BLaER1 (cell line): ENCODE measurements around the gene TBX6.
"Not testable (repeated sequence)": the region's sequence is repeated elsewhere in the genome, so short reads cannot be mapped to it uniquely, and the experiment has no call there.

Source experiments
- H3K27ac ChIP-seq: shearing (Covaris generic); formaldehyde crosslinking; 2 replicates; pipeline ENCODE4 v1.8.1; 2022
- H3K27me3 ChIP-seq: shearing (Covaris generic); formaldehyde crosslinking; 2 replicates; pipeline ENCODE4 v1.8.1; 2022
- H3K36me3 ChIP-seq: shearing (Covaris generic); formaldehyde crosslinking; 2 replicates; pipeline ENCODE4 v1.8.1; 2022
- H3K4me1 ChIP-seq: shearing (Covaris generic); formaldehyde crosslinking; 2 replicates; pipeline ENCODE4 v1.8.1; 2022
- H3K4me2 ChIP-seq: shearing (Covaris generic); formaldehyde crosslinking; 2 replicates; pipeline ENCODE4 v1.8.1; 2022
- H3K4me3 ChIP-seq: shearing (Covaris generic); formaldehyde crosslinking; 2 replicates; pipeline ENCODE4 v1.8.1; 2022
- H3K9ac ChIP-seq: shearing (Covaris generic); formaldehyde crosslinking; 2 replicates; pipeline ENCODE4 v1.8.1; 2022
- H3K9me3 ChIP-seq: shearing (Covaris generic); formaldehyde crosslinking; 2 replicates; pipeline ENCODE4 v1.8.1; 2022
- H4K20me1 ChIP-seq: shearing (Covaris generic); formaldehyde crosslinking; 2 replicates; pipeline ENCODE4 v1.8.1; 2022
- Cebpa-rat ChIP-seq: shearing (Covaris generic); IDR thresholded peaks from 2 replicates; pipeline ENCODE4 v1.8.1; 2022

TBX6 gene

DNA sequence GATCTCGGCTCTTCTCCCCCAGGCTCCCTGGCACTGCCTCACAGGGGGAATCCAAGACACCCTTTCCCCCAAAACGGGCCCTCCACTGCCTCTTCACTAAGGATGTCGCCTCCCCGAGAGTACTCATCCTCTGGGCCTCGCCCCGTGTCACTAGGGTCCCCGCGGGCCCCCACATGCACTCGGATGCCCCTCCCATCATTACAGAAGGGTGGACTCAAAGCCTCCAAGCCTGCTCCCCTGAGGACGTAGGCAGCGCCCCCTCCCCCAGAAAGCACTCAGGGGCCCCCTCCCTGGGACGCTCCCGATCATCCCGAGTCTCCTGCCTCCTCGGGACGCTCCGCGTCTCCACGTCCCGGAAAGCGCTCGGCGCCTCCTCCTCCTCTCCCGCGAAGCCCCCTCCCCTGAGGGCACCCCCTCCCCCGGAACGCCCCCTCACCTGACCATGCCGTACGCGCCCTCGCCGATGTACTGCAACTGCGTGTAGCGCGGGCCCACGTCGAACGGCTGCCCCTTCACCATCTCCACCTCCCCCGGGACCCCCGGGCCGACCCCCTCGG, 31.0 kb upstream of the TBX6 start:
- Histone ChIP-seq H3K9ac (peak overlapping the region; percentile 82), H3K9me3 (no peaks in the 10 kb centered on the region), H3K4me2 (peak overlapping the region; percentile 98), H3K27me3 (no peaks in the 10 kb centered on the region), H3K27ac (peak overlapping the region; percentile 78), H4K20me1 (no peaks in the 10 kb centered on the region), H3K4me1 (peaks cover 51% of the 10 kb centered on the region), H3K4me3 (peak overlapping the region; percentile 79), H3K36me3 (peaks cover 33% of the 10 kb centered on the region)
- TF ChIP-seq Cebpa-rat = no peak

GRCh38 chr16:30121741-30122571, 30.2 kb upstream of the TBX6 start:
- Histone ChIP-seq H3K9ac (peak overlapping the region; percentile 82), H3K27ac (peak overlapping the region; percentile 78), H3K4me2 (peak overlapping the region; percentile 98), H3K4me1 (peaks cover 47% of the 10 kb centered on the region), H3K27me3 (no peaks in the 10 kb centered on the region), H3K36me3 (peaks cover 41% of the 10 kb centered on the region), H3K4me3 (peak overlapping the region; percentile 79), H4K20me1 (no peaks in the 10 kb centered on the region), H3K9me3 (no peaks in the 10 kb centered on the region)
- no peak for TF ChIP-seq Cebpa-rat

DNA sequence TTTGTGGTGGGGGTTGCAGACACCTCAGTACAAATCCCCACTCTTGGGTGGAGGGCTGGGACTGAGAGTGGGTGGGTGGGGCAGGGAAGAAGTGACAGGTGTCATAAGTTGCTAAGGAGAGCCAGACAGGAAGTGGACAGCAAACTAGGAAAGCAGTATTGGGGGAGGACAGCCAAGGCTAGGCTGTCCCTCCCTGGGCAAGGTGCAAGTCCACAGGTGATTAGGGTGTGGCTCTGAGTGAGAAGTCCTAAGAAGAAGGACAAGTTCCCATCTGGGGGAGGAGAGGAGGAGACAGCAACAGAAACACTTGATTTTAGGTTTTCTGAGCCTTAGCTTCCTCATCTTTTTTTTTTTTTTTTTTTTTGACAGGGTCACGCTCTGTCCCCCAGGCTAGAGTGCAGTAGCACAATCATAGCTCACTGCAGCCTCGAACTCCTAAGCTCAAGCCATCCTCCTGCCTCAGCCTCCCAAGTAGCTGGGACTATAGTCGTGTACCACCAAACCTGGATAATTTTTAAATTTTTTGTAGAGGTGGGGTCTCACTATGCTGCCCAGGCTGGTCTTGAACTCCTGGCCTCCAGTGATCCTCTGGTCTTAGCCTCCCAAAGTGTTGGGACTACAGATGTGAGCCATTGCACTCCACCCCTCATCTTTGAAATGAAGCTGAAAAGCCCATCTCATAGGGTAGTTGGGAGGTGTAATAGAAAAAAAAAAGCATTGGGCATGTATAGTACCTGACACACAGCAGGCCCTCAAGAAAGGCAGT, 28.8 kb upstream of the TBX6 start:
- Histone ChIP-seq H3K9ac (no peak overlapping the region), H3K4me1 (peaks cover 39% of the 10 kb centered on the region), H3K4me2 (peak overlapping the region; percentile 22; the same call in 1 of the 2 replicates), H3K4me3 (no peak overlapping the region), H3K27ac (no peak overlapping the region), H3K27me3 (no peaks in the 10 kb centered on the region), H4K20me1 (no peaks in the 10 kb centered on the region), H3K36me3 (peaks cover 55% of the 10 kb centered on the region), H3K9me3 (no peaks in the 10 kb centered on the region)
- no peak for TF ChIP-seq Cebpa-rat

DNA sequence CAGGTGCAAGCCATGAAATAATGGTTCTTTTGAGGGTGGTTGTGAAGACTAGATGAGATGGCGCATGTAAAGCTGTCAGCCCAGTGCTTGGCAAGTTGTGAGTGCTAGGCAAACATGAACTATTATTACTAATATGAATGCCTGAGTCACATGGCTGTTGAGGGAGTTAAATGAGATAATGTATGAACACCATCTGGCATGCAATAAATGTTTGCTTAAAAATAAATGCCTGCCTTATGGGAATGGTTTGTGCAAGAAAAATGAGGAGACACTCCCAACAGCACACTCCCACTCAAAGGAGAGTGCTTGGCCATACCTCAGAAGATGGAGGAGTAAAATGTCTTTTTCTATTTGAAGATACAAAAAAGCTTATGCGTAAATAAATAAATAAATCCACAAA, 27.7 kb upstream of the TBX6 start:
- H3K27ac ChIP-seq = no peak overlapping the region
- H3K4me1 ChIP-seq = peaks cover 39% of the 10 kb centered on the region
- H3K4me3 ChIP-seq = no peak overlapping the region
- peaks cover 66% of the 10 kb centered on the region for H3K36me3 ChIP-seq
- no peak overlapping the region for H3K9ac ChIP-seq
- no peaks in the 10 kb centered on the region for H3K9me3 ChIP-seq
- TF ChIP-seq Cebpa-rat = no peak
- H4K20me1 ChIP-seq = no peaks in the 10 kb centered on the region
- H3K4me2 ChIP-seq = no peak overlapping the region
- no peaks in the 10 kb centered on the region for H3K27me3 ChIP-seq

DNA sequence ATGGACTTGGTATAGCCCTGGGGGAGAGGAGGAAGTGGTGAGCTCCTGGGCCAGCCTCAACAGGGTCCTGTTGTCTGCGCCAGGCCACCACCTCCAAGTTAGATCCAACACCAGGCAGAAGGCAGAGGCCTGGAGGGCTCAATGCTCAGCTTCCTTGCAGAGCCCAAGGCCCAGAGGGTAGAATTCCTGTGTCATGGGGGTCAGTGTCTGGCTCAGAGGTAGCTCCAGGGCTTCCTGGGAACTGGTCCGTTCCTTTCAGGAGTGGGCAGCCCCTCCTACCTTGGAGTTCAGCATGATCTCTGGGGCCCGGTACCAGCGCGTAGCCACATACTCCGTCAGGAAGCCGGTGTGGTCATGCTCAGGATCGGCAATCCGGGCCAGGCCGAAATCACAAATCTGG, 26.0 kb upstream of the TBX6 start:
- Histone ChIP-seq H4K20me1 (no peaks in the 10 kb centered on the region), H3K36me3 (peaks cover 81% of the 10 kb centered on the region), H3K27ac (no peak overlapping the region), H3K9ac (no peak overlapping the region), H3K4me3 (no peak overlapping the region), H3K4me1 (peaks cover 34% of the 10 kb centered on the region), H3K27me3 (no peaks in the 10 kb centered on the region), H3K4me2 (no peak overlapping the region), H3K9me3 (no peaks in the 10 kb centered on the region)
- no peak for TF ChIP-seq Cebpa-rat

- Histone ChIP-seq H3K36me3 (peaks cover 88% of the 10 kb centered on the region), H3K9me3 (no peaks in the 10 kb centered on the region), H3K4me2 (no peak overlapping the region), H3K4me1 (peaks cover 24% of the 10 kb centered on the region), H3K4me3 (no peak overlapping the region), H4K20me1 (no peaks in the 10 kb centered on the region), H3K9ac (no peak overlapping the region), H3K27ac (no peak overlapping the region), H3K27me3 (no peaks in the 10 kb centered on the region)
- no peak for TF ChIP-seq Cebpa-rat
These were observed 24.8 kb upstream of the TBX6 start for GRCh38 chr16:30116291-30117207.

DNA sequence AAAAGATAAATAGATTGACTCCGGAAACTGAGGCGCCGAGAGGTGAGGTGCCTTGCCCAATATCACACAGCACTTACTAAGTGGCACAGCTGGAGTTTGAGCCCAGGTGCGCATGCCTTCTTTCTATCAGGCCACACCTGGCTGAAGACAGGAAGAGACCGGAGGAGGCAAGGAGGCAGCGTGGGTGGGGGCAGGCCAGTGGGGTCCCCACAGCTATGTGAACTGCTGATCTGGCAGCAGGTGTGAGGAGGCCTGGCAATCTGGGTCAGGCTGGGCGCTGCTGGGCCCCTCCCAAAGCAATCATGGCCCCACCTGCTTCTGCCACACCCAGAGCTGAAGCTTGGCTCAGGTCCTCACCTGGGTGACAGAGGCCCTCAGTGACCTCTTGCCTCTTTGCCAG, 23.5 kb upstream of the TBX6 start:
- Histone ChIP-seq H3K27ac (no peak overlapping the region), H3K9me3 (no peaks in the 10 kb centered on the region), H4K20me1 (no peaks in the 10 kb centered on the region), H3K36me3 (peaks cover 95% of the 10 kb centered on the region), H3K4me1 (peaks cover 12% of the 10 kb centered on the region), H3K27me3 (no peaks in the 10 kb centered on the region), H3K9ac (no peak overlapping the region), H3K4me2 (no peak overlapping the region), H3K4me3 (no peak overlapping the region)
- no peak for TF ChIP-seq Cebpa-rat

DNA sequence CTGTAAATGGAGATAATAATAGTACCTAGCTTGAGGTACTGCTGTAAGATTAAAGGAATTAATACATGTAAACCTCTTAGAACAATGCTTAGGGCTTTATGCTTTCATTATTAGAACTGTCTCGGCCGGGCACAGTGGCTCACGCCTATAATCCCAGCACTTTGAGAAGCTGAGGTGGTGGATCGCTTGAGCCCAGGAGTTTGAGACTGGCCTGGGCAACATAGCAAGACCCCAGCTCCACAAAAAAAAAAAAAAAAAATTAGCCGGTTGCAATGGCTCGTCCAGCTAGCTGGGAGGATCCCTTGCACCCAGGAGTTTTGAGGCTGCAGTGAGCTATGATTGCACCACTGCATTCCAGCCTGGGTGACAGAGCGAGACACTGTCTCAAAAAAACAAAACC, 23.1 kb upstream of the TBX6 start:
- H3K27me3 ChIP-seq, H3K4me2 ChIP-seq, H3K9me3 ChIP-seq, H3K9ac ChIP-seq, H3K27ac ChIP-seq, H3K4me3 ChIP-seq, H4K20me1 ChIP-seq: not testable (repeated sequence)
- peaks cover 97% of the 10 kb centered on the region for H3K36me3 ChIP-seq
- H3K4me1 ChIP-seq = peaks cover 12% of the 10 kb centered on the region

DNA sequence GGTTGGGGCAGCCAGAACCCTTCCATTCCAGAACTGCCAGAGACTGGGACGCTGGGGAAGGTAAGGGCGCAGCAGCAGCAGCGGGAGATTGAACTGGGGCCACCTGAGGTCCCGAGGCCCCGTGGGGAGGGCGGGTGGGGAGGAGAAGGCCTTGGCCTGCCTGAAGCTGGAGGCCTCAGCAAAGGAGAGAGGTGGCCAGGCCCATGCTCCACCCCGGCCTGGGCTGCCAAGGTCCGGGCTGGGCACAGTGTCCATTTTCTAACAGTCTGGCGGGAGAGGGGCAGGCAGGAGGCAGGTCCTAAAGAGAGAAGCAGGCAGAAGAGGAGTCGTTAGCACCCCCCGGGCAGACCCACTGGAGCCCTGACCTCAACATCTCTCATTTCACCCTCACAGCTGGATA, 22.7 kb upstream of the TBX6 start:
- no peak for TF ChIP-seq Cebpa-rat
- H3K4me1 ChIP-seq = peaks cover 12% of the 10 kb centered on the region
- H4K20me1 ChIP-seq = no peaks in the 10 kb centered on the region
- no peaks in the 10 kb centered on the region for H3K27me3 ChIP-seq
- no peak overlapping the region for H3K9ac ChIP-seq
- H3K36me3 ChIP-seq = peaks cover 97% of the 10 kb centered on the region
- no peak overlapping the region for H3K4me2 ChIP-seq
- no peak overlapping the region for H3K4me3 ChIP-seq
- H3K9me3 ChIP-seq = no peaks in the 10 kb centered on the region
- H3K27ac ChIP-seq = no peak overlapping the region
